IMR-90 (cell line): ENCODE measurements around the gene SPAAR. TPM values are rescaled to one million over a fixed set of nuclear protein-coding genes. Genes with fewer than 3 reads are reported as not detected.

ENCODE experiments used
- ATAC-seq: fragments of 200-7000 bp; cut with Tn5 transposase; 2 replicates; pipeline ENCODE4 v1.9.1; 2020; ENCODE audit warnings: low read depth, mild to moderate bottlenecking, moderate library complexity
- BruUV-seq: library from RNA; stranded (reverse); fragments of 400-500 nt; replicated peaks from 2 replicates; lab custom pipeline; 2021; lab: Mats Ljungman, UMichigan
- CTCF ChIA-PET: fragments of 300-600 bp; formaldehyde crosslinking; extraction: SDS; loops from one replicate; lab custom pipeline; 2021; ENCODE audit warnings: antibody characterized with exemption; lab: Yijun Ruan, JAX
- POLR2A ChIA-PET: fragments of 300-600 bp; sonication (Branson Sonifier 250); formaldehyde crosslinking; loops from one replicate; lab custom pipeline; 2022; ENCODE audit warnings: antibody characterized with exemption; ENCODE audit not compliant: unreplicated experiment; lab: Charles Lee
- DNase-seq: peaks from one replicate; pipeline ENCODE4 v3.0.0; 2013
- H2AFZ ChIP-seq: replicated peaks from 2 replicates; pipeline ENCODE3; 2013; ENCODE audit warnings: low read length, mild to moderate bottlenecking; ENCODE audit not compliant: poor library complexity
- H2AK5ac ChIP-seq: 2 replicates; pipeline ENCODE4 v1.6.1; 2013; ENCODE audit warnings: low read depth, low read length, inconsistent platforms
- H2AK9ac ChIP-seq: replicated peaks from 2 replicates; pipeline ENCODE3; 2013; ENCODE audit warnings: mild to moderate bottlenecking, low read depth, low read length, moderate library complexity; ENCODE audit not compliant: poor library complexity
- H2BK120ac ChIP-seq: 2 replicates; pipeline ENCODE4 v1.6.1; 2013; ENCODE audit warnings: low read depth, low read length, inconsistent platforms
- H2BK15ac ChIP-seq: 3 replicates; pipeline ENCODE4 v1.6.1; 2013; ENCODE audit warnings: low read depth, low read length, inconsistent platforms
- H2BK20ac ChIP-seq: 2 replicates; pipeline ENCODE4 v1.6.1; 2013; ENCODE audit warnings: low read depth, mild to moderate bottlenecking, inconsistent platforms, low read length, moderate library complexity
- H2BK5ac ChIP-seq: 2 replicates; pipeline ENCODE4 v1.6.1; 2013; ENCODE audit warnings: mild to moderate bottlenecking, low read depth, low read length, inconsistent platforms; ENCODE audit not compliant: poor library complexity, severe bottlenecking
- H3K14ac ChIP-seq: replicated peaks from 2 replicates; pipeline ENCODE4 v1.6.1; 2013; ENCODE audit warnings: low read depth, low read length, inconsistent platforms
- H3K18ac ChIP-seq: 2 replicates; pipeline ENCODE4 v1.6.1; 2013; ENCODE audit warnings: low read depth, low read length, control low read depth
- H3K23ac ChIP-seq: 2 replicates; pipeline ENCODE4 v1.6.1; 2013; ENCODE audit warnings: low read depth, low read length, inconsistent platforms
- H3K27ac ChIP-seq: 2 replicates; pipeline ENCODE4 v1.5.1; 2013; ENCODE audit warnings: mild to moderate bottlenecking, control low read depth, low read length; ENCODE audit not compliant: insufficient read depth
- H3K27me3 ChIP-seq: 2 replicates; pipeline ENCODE4 v1.6.1; 2013; ENCODE audit warnings: low read length; ENCODE audit not compliant: control insufficient read depth, insufficient read depth
- H3K36me3 ChIP-seq: 2 replicates; pipeline ENCODE4 v1.6.1; 2013; ENCODE audit warnings: low read length, mixed read lengths; ENCODE audit not compliant: control insufficient read depth, insufficient read depth
- H3K4ac ChIP-seq: 2 replicates; pipeline ENCODE4 v1.6.1; 2013; ENCODE audit warnings: low read depth, low read length, inconsistent platforms
- H3K4me1 ChIP-seq: 2 replicates; pipeline ENCODE4 v1.6.1; 2013; ENCODE audit warnings: low read length, mixed read lengths; ENCODE audit not compliant: control insufficient read depth, insufficient read depth
- H3K4me2 ChIP-seq: 2 replicates; pipeline ENCODE4 v1.6.1; 2013; ENCODE audit warnings: low read depth, mild to moderate bottlenecking, control low read depth, low read length, moderate library complexity
- H3K4me3 ChIP-seq: 2 replicates; pipeline ENCODE4 v1.5.1; 2013; ENCODE audit warnings: low read depth, mild to moderate bottlenecking, control low read depth, low read length, moderate library complexity; ENCODE audit not compliant: insufficient read depth
- H3K56ac ChIP-seq: 2 replicates; pipeline ENCODE4 v1.6.1; 2013; ENCODE audit warnings: low read length, inconsistent platforms; ENCODE audit not compliant: insufficient read depth; ENCODE audit errors: extremely low read depth
- H3K79me1 ChIP-seq, 2 experiments: 2 replicates each; pipeline ENCODE4 v1.6.1; 2013; ENCODE audit warnings: low read length in 2 of 2, inconsistent platforms in 1 of 2, low read depth in 1 of 2
- H3K9ac ChIP-seq: 2 replicates; pipeline ENCODE4 v1.6.1; 2013; ENCODE audit warnings: low read depth, low read length, control low read depth
- H3K9me1 ChIP-seq: 2 replicates; pipeline ENCODE4 v1.6.1; 2013; ENCODE audit warnings: low read length, inconsistent platforms; ENCODE audit not compliant: insufficient read depth
- H3K9me3 ChIP-seq: 2 replicates; pipeline ENCODE4 v1.6.1; 2013; ENCODE audit warnings: low read length; ENCODE audit not compliant: control insufficient read depth, insufficient read depth
- H4K20me1 ChIP-seq: 2 replicates; pipeline ENCODE4 v1.6.1; 2013; ENCODE audit warnings: low read length, inconsistent platforms; ENCODE audit not compliant: insufficient read depth
- H4K5ac ChIP-seq: 2 replicates; pipeline ENCODE4 v1.6.1; 2013; ENCODE audit warnings: mild to moderate bottlenecking, low read depth, low read length, control low read depth
- H4K8ac ChIP-seq, 2 experiments: 2 replicates each; pipeline ENCODE4 v1.6.1; 2013; ENCODE audit warnings: low read depth in 2 of 2, low read length in 2 of 2, control low read depth in 1 of 2, inconsistent platforms in 1 of 2
- H4K91ac ChIP-seq: 2 replicates; pipeline ENCODE4 v1.6.1; 2013; ENCODE audit warnings: low read depth, low read length, inconsistent platforms; ENCODE audit not compliant: insufficient read depth
- BHLHE40 ChIP-seq: fragments of 150-350 bp; IDR thresholded peaks from 2 replicates; pipeline ENCODE4 v1.6.1; 2016; ENCODE audit warnings: mild to moderate bottlenecking, low read depth, low read length
- CEBPB ChIP-seq: IDR thresholded peaks from 2 replicates; pipeline ENCODE4 v1.6.1; 2012; ENCODE audit warnings: low read depth, low read length, improper control_type of control experiment
- CHD1 ChIP-seq: IDR thresholded peaks from 2 replicates; pipeline ENCODE4 v1.6.1; 2012; ENCODE audit warnings: low read depth, low read length, improper control_type of control experiment
- CTCF ChIP-seq: conservative IDR thresholded peaks from 2 replicates; pipeline ENCODE4 v1.5.1; 2012; ENCODE audit warnings: mild to moderate bottlenecking, low read depth, low read length, improper control_type of control experiment
- ELK1 ChIP-seq: fragments of 150-350 bp; IDR thresholded peaks from 2 replicates; pipeline ENCODE4 v1.6.1; 2016; ENCODE audit warnings: low read depth, mild to moderate bottlenecking, low read length, moderate library complexity, borderline replicate concordance
- FOS ChIP-seq: fragments of 150-350 bp; IDR thresholded peaks from 2 replicates; pipeline ENCODE4 v1.6.1; 2016; ENCODE audit warnings: low read depth, low read length
- MAFK ChIP-seq: IDR thresholded peaks from 2 replicates; pipeline ENCODE4 v1.6.1; 2012; ENCODE audit warnings: low read depth, low read length, improper control_type of control experiment
- MAZ ChIP-seq: IDR thresholded peaks from 2 replicates; pipeline ENCODE4 v1.6.1; 2012; ENCODE audit warnings: low read depth, mild to moderate bottlenecking, low read length, improper control_type of control experiment, moderate library complexity, borderline replicate concordance
- MXI1 ChIP-seq: IDR thresholded peaks from 2 replicates; pipeline ENCODE4 v1.6.1; 2012; ENCODE audit warnings: low read depth, mild to moderate bottlenecking, low read length, moderate library complexity, borderline replicate concordance
- NFE2L2 ChIP-seq: fragments of 150-350 bp; IDR thresholded peaks from 2 replicates; pipeline ENCODE4 v1.6.1; 2016; ENCODE audit warnings: low read depth, mild to moderate bottlenecking, low read length
- POLR2A ChIP-seq: IDR thresholded peaks from 2 replicates; pipeline ENCODE4 v1.6.1; 2012; ENCODE audit warnings: mild to moderate bottlenecking, low read depth, low read length
- RAD21 ChIP-seq: IDR thresholded peaks from 2 replicates; pipeline ENCODE4 v1.6.1; 2012; ENCODE audit warnings: low read length, improper control_type of control experiment
- RCOR1 ChIP-seq: IDR thresholded peaks from 2 replicates; pipeline ENCODE4 v1.6.1; 2012; ENCODE audit warnings: mild to moderate bottlenecking, low read length, improper control_type of control experiment; ENCODE audit not compliant: insufficient replicate concordance
- RFX5 ChIP-seq: IDR thresholded peaks from 2 replicates; pipeline ENCODE4 v1.8.0; 2012; ENCODE audit warnings: low read depth, mild to moderate bottlenecking, low read length, moderate library complexity
- SMC3 ChIP-seq: fragments of 150-350 bp; IDR thresholded peaks from 2 replicates; pipeline ENCODE4 v1.6.1; 2016; ENCODE audit warnings: low read depth, mild to moderate bottlenecking, antibody characterized with exemption, low read length, moderate library complexity
- USF2 ChIP-seq: fragments of 150-350 bp; IDR thresholded peaks from 2 replicates; pipeline ENCODE4 v1.6.1; 2017; ENCODE audit warnings: mild to moderate bottlenecking, antibody characterized with exemption, low read length, low read depth
- WGBS, 2 experiments: methylation state at CpG; one replicate each; pipeline versions ENCODE4 v1.1.5 to v1.1.7; 2013; ENCODE audit warnings: missing lambda C conversion rate in 2 of 2; ENCODE audit not compliant: insufficient read length in 1 of 2; ENCODE audit errors: extremely low coverage in 2 of 2; 5-methylcytosine and 5-hydroxymethylcytosine counted together
- dilution Hi-C: fragments of 300-500 bp; cut with HindIII; formaldehyde crosslinking; loops from one replicate; pipeline ENCODE4 v1.14.3; 2018; ENCODE audit warnings: low sequenced_read_pairs; ENCODE audit not compliant: unreplicated experiment
- in situ Hi-C: fragments of 300-500 bp; cut with MboI; formaldehyde crosslinking; loops from 3 replicates; pipeline ENCODE4 v1.14.3; 2019; ENCODE audit warnings: low sequenced_read_pairs, inconsistent platforms, mixed read lengths
- intact Hi-C: fragments of 100-400 bp; cut with micrococcal nuclease; formaldehyde crosslinking; loops from 2 replicates; pipeline ENCODE4 v1.10.0; 2022
- polyA plus RNA-seq, 3 experiments: library from polyadenylated mRNA; depleted of rRNA; stranded (reverse); fragments of >200 nt; gene quantifications; 2 replicates each; pipeline ENCODE4 v1.2.3, GENCODE V29; 2012; ENCODE audit warnings: low replicate concordance in 1 of 3
- total RNA-seq: library from RNA; depleted of rRNA; stranded (reverse); fragments of >200 nt; gene quantifications from 2 replicates; pipeline ENCODE4 v1.2.3, GENCODE V29; 2012

SPAAR gene
- total and polyA plus RNA-seq, 2 of the 4 experiments (the other 2 are of a cell fraction) = 0.18 to 0.32 TPM

GRCh38 chr9:35867538-35867937 is 41.8 kb upstream of the SPAAR start:
- 49% methylated on average over 2 of the region's 4 CpGs; no CpG with 5 or more reads in 1 of the 2 experiments for WGBS, 2 experiments
- TF ChIP-seq SMC3 (no peak), MAZ (no peak), RCOR1 (no peak), MAFK (no peak), BHLHE40 (no peak), CTCF (no peak), CEBPB (no peak), MXI1 (no peak), ELK1 (no peak), CHD1 (no peak), NFE2L2 (no peak), USF2 (no peak), RFX5 (no peak), POLR2A (no peak), RAD21 (no peak), FOS (no peak)
- ATAC-seq = no peak

More at GRCh38 chr9:35867538-35867937, 41.8 kb upstream of the SPAAR start:
- H3K4me2 ChIP-seq = no peak overlapping the region
- no peak overlapping the region for H2AK5ac ChIP-seq
- no peak overlapping the region for H2BK5ac ChIP-seq
- H3K9me3 ChIP-seq = no peaks in the 10 kb centered on the region
- H3K9me1 ChIP-seq = 0 out of 2 replicates have a peak, but pooled peaks cover 3% of the 10 kb centered on the region
- no peak overlapping the region for H2BK15ac ChIP-seq
- peaks cover 21% of the 10 kb centered on the region for H3K27me3 ChIP-seq
- ChIA-PET CTCF (no interaction called here), POLR2A (no interaction called here)
- BruUV-seq = no TSS peak
- no peak overlapping the region for H3K9ac ChIP-seq
- no peak overlapping the region for H3K4ac ChIP-seq
- H3K79me1 ChIP-seq = no peaks in the 10 kb centered on the region
- H4K5ac ChIP-seq = no peak overlapping the region
- H4K20me1 ChIP-seq = no peaks in the 10 kb centered on the region
- H3K36me3 ChIP-seq = no peaks in the 10 kb centered on the region
- in situ Hi-C loops (no loop called here), dilution Hi-C loops (no loop called here), intact Hi-C loops (no loop called here)
- no peak overlapping the region for H3K23ac ChIP-seq
- no peak overlapping the region for H2BK120ac ChIP-seq
- H4K91ac ChIP-seq = no peak overlapping the region
- no peak overlapping the region for H3K18ac ChIP-seq
- no peak overlapping the region for H3K27ac ChIP-seq
- peak overlapping the region; percentile 3 for H2AK9ac ChIP-seq
- no peak overlapping the region for H4K8ac ChIP-seq
- no peak overlapping the region for H3K4me3 ChIP-seq
- no peaks in the 10 kb centered on the region for H3K4me1 ChIP-seq
- H3K56ac ChIP-seq = no peak overlapping the region
- no peak overlapping the region for H2BK20ac ChIP-seq
- no peak overlapping the region for H3K14ac ChIP-seq
- DNase-seq = no peak
- H2AFZ ChIP-seq = peak overlapping the region; percentile 49
